NCI-H2171 treated with DMSO at 0.1 percent for 48 hours (cell line): Measurements from ENCODE around the gene CDKAL1.

Experiments
- DNase-seq: peaks from one replicate; lab custom pipeline; 2025; lab: John Stamatoyannopoulos, UW

Gene CDKAL1

DNA sequence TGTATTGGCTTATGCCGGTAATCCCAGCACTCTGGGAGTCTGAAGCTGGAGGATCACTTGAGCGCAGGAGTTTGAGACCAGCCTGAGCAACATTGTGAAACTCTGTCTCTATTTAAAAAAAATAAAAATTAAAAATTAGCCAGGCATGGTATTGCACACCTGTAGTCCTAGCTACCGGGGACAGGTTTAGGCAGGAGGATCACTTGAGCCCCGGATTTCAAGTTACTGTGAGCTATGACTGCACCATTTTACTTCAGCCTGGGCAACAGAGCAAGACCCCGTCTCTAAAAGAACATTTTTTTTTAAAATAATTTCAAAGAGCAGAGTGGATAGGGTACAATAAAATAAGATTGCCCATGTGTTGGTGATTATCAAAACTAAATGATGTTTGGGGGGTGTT is 576.4 kb downstream of the CDKAL1 start:
- DNase-seq, result no peak

DNA sequence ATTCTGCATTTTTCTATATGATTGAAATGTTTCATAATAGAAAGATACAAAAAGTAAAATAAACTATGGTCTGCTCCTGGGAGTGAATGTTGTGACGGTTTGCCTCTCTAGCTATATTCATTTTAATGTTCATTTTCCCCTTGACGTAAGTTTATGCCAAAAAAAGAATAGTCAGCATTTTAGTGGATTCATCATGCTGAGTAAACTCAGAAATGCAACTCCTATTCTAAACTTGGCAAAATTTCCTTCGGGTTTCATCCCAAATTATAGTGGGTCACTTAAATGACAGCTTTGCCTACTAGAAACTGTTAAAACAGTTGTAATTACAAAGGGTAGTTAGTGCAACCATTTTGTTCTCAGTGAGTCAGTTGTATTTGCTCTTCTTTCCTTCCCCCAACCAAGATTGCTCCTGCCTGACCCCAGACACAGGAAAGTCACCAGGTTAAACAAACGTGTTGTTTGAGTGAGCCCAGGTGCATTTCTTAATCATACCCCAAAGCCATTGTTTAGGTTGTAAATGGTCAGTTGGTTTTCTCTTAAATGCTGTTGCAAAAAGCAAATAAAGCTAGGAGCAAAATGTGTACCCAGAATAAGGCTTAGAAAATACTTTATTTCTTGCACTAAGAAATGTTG is 577.0 kb downstream of the CDKAL1 start:
- DNase-seq, result no peak

DNA sequence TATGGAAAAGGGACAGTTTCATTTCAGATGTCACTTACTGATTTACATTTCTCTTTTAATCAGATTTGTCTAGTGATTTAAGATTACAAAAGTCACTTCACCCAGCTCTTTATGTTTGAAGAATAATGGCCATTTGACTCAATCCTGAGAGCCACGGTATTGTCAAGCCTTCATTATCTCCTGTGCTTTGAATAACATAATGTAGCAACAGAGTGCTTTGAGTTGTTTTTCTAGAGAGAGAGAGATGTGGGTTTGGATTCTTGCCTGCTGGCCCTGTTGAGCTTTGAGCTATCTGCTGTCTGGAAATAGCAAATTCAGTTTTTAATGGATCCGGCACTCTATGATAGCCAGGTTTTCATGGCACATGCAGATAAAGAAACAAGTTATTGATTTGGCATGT is 580.9 kb downstream of the CDKAL1 start:
- DNase-seq, result no peak

DNA sequence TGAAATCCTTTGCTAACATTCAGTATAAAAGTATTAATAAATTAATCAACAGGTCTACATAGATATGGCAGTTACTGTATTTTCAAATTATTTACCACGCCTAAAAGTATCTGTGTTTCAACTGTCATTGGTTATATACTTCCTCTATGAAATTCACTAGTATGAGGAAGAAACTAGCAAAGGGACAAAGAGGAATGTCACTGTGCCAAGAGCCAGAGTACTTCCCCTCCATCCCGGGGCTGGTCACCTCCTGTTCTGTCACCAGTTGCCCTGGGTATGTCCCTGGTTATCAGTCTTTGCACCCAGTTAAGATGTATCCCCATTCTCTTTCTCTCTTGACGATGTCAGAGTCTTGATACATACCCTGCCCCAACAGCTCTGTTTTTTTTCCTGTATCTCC is 582.5 kb downstream of the CDKAL1 start:
- DNase-seq, result no peak

DNA sequence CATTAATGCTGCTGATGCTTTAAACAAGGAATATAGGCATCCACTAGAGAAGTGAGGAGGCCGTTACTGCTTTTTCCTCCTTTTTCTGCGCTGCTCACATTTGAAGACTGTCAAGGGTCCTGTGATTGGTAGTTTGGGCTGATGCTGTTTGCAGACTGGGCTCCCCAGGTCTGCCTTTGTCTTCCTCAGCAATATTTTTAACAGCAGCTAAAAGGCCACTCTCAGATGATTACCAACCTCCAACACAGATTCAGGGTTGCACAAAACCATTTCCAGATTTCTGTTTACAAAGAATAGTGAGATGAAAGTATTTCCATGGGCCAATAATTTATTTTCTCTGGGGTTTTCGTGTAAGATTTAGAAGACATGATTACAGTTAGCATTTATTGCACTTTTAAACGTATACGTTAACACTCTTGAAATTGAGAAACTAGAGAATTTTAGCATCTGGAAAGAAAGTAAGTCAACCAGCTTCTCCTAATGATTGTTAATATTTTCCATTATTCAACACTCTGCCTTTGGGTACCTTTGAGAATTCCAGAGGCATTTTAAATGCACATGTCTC is 584.0 kb downstream of the CDKAL1 start:
- no peak for DNase-seq

DNA sequence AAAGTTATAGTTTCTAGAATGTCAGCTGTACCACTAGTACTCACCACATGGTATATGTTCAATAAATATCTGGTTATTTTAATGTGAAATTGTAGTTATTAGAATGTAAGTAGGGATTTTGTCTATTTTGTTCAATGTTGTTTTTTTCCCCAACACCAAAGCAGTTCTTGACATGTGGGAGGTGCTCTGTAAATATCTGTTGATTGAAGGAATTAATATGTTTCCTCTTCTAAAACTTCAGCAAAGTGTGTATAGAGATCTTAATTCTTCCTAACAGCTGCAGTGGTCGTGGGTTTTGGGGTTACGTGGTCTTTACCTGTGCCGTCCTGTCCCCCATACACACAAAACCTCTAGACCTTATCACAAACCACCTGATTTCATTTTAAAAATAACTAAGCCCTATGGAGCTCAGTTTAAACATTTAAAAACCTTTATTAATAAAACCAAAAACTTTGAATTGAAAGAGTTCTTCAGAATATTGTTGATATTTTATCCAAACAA is 587.4 kb downstream of the CDKAL1 start:
- no peak for DNase-seq

DNA sequence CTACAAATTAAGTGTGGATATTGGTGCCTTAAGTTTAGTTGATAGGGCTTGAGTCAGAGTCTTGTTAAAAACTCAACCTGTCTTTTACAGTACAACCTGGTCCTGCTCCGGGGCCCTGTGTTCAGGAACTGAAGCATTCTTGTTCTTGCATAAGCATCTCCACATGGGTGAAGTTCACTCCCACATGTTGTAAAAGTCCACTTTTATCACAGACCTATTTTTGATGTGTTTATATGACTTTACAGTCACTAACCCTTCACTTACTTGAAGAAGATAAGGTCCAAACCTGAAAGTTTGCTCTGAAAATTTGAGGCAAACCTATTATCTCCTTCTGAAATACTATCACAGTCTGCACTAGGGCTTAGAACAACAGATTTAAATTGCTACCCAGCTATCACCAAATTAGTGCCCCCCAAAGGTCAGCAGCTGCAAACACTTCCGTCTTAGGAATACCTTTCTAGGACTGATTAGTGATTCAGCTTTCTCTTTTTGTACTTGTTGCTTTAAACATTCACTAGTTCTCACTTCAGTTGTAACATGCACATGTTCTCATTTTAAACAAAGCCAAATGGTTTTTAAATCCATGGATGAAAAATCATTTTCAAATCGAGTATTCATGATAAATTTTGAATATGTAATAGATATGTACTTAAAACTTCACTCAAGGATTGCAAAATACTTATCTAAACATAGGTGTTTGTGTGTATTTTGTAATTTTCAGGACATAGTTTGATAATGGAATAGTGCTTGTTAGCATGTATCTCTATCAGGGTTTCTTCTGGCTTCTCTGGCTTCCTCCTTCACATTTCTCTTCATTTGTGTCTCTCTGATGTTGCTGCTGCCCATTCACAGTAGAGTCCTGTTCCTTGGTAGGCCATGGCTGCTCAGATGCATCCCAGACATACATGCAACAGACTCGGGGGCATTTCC is 589.5 kb downstream of the CDKAL1 start:
- DNase-seq, result no peak

DNA sequence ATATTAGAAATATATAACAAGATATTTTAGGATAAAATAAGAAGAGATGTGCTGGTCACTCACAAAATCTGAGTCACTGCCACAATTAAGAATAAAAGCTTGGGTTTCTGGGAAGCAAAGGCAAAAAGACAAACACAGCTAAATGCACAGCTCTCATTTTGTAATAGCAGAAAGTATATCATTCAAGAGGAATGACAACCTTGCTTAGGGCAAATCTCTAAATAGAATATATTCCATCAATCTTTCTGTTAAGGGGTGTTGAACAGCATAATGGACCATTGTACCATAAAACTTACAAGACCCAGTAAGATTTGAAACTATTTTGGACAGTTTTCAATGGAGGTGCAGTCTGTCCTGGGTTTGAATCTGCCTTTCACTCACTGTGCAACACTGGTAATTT is 594.3 kb downstream of the CDKAL1 start:
- DNase-seq, result no peak

DNA sequence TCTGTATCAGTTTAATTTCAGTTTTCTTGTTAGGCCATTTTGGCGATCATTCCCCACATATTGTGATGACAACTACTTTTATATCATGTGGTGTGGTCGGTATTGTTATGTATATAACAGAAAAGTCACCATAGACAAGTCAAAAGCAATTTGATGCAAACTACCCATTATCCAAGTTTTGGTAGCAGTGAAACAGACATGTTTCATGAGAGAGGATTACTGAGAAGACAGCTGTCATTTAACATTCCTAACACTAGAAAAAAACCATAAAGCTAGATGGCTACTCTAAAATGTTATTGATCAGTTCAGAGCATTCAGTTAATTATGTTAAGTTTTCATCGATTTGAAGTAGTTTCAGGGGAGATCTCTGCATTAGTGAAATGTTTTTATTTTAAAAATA is 597.1 kb downstream of the CDKAL1 start:
- no peak for DNase-seq

DNA sequence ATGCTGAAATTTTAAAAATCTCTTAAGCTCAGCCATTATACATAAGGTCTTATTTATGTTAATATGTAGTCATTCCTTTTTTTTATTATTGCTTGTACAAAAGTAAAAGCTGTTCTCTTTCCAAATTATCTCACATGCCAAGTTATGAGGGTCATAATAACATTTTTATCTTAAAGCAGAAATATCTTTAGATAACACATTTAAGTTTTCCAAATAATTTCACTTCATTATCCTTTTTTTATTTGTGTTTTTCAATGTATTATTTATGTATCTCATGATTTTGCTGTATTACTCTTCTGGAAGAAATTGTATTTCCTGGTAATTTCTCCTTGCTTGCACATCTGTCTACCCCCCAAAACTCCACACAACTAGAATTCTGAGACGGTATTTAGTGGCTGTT is 598.2 kb downstream of the CDKAL1 start:
- no peak for DNase-seq

DNA sequence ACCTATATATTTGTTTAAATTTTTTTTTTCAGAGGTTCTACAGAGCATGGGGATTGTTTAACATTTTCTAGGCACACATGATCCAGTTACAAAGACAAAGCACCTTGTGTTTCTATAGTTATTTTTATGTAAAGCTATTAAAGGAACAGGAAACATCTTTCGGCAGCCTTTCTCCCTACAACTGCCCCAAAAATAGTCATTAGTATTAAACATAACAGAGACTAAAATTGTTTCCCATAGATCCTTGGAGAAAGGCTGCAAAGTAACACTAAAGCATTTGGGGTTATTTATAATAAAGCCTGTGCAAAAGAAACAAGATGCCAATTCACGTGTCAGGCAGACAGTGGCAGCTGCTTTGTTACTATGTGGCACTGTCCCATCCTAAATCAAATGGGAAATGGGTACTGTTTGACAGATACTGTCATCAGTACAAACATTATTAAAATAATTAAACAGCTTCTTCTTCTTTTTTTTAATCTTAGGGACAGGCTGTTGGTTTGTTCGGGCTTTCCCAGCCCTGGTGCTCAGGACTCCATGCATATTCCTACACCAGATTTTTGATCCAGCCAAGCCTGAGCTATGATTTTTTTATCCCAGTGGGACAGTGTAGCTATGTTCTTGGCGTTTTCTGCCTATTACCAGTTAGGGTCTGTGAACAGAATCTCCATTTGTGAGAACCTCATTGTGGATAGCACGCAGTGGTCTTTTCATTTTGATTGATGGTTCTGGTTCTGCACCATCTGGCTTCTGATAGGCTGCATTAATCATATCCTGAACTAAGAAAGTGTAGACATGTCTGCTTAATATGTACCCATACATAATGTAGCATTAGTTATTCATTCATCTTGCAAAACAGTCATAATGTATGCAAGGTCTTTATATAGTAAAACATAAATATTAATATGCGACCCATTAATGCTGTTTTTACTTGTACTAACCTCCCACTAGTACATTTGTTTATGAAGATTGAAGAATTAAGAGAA is 598.9 kb downstream of the CDKAL1 start:
- DNase-seq, result peak; percentile 70

DNA sequence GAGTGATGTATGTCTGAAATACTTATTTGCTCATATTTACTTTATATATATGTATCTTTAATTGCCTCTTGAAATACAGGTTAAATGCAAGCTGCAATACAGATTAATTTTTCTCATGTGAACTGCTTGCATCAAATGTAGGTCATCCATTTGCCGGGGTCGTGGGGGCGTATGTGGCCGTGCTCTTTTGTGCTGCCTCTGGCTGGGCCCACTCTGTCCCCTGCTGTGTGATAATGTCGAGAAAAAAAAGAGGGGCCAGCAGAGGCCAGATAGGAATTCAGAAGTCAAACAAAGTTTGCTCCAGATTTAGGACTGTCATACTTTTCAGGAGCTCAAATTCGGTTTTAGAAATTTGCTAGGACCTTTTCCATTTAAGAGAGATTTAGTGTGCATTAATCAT is 599.6 kb downstream of the CDKAL1 start:
- no peak for DNase-seq

DNA sequence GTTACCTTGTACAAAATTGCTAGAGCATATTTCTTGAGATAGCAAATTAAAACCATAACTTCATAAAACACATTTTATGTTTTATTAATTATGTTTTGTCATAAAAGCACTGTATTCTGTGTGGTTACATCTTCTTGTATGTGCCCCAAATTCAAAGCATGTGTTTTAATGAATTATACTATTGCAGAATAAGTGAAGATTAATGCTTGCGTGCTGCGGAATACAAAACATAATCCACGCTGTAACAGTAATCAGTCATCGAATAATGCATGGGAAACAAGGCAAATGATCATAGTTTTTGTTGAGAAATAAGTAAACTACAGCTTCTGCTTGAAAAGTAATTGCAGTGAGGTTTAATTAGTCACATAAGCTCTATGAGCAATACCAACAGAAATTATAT is 600.1 kb downstream of the CDKAL1 start:
- DNase-seq, result no peak

DNA sequence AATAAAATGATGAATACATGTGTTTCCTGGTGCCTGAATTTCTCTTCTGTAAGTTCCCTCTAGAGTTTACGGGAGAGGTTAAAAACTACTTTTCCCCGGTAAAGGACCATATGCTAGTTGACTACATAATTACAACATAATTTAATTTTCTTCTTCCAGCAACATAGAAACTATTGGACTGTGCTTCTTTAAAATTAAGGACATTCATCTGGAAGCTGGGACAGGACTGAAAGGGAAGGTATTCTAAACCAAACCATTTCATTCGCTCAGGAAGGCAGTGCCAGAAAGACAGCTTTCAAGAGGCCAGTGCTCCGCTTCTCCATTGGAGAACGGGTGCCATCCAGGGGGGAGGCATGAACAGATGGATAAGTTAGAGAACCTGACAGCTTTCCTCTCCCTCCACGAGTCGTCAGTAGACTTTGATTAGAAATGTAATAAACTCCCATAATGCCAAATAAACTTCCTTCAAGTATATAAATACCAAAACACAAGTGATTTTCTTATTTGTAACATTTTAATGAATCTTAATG is 601.3 kb downstream of the CDKAL1 start:
- peak; percentile 41 for DNase-seq

DNA sequence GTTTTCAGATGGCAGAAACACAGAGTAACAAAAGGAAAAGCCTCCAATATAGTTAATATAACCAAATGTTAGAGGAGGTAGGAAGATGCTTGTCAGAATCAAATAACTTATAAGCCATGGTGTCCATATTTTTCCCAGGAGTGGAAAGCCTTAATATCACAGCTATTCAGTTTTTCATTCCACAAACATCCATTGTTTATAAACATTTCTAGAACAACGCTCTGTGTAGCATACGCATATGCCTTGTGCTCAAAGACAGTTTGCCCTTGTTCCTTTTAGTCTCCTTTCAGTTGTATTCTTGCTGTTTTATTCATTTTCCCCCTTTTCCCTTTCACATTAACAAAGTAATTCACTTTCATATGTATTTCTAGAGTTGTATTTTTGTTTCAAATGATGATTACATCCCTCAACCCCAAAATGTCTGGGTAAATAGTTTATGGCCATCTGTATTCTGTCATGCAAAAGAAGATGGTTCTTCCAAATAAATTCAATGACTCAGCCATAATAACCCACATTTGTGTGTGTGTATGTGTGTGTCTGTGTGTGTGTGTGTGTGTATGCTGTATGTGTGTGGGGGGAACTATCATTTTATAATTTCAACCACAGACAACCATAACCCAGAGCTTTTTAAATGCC is 603.6 kb downstream of the CDKAL1 start:
- no peak for DNase-seq

DNA sequence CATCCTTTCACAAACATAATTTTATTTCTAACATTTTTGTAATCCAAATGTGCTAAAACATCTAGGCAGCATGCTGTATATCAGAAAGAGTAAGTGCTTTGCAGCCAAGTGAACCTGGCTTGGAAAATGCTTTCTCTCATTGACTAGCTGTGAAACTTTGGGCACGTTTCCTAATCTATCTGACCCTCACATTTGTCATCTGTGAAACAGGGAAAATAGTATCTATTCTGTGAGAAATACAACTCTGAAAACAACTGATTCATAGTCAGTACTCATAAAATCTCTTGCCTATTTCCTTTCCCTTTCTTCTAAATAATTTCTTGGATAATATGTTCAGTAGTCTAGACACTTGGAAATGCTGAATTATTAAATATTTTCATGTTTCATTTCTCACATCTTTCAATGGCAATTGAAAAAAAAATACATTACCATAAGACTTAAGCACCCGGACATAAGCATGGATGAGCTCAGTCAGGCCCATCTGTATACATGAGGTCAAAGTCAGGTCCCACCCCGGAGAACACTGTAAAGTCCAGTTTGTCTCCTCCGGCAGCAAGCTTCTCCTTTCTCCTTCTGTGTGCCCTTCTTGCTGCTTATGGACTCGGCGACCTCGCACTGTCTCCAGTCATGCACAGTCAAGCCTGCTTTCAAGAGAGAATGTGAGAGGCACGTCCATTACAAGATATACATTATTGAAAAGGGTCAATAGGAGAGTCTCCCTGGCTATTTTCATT is 604.2 kb downstream of the CDKAL1 start:
- no peak for DNase-seq

DNA sequence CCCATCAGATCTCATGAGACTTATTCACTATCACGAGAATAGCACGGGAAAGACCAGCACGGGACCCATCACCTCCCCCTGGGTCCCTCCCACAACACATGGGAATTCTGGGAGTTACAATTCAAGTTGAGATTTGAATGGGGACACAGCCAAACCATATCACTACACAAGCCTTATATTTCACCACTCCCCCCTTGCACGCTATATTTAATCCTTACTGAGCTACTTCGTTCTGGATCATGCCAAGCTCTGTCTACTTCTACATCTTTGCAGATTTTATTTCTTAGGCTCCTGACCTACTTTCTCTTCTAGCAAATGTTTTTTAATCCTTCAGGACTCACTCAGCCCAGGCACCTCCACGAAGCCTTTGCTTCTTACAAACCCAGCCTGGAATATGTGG is 606.7 kb downstream of the CDKAL1 start:
- DNase-seq, result no peak

DNA sequence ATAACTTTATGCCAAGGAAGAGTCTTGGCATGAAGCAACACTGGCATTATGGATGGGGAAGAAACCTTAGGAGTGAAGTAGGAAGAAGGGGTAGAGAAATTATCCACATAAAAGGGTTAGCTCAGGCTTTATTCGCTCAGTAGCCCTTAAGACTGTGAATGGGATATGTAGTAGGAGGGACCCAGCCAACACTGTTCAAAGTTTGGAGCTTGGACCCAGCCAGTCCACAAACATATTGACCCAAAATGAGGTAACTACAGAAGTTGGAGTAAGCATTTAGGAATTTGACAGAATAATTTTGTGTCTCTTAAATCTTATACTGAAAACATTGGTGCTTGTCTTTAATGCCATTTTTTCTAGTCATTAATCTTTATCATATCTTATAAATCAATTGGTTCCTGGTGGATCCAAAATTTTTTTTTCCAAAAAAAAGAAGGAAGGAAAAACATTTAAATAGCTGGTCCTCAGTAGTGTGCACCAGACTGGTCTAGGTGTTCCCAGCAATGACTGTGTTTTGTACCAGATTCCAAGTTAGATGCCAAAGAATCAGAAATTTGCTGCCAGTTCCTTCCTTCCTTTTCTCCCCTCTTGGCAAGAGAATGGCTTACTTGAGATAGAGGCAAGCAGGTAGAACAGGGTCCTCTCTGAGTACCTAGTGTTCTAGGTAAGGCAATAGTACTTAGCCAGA is 607.5 kb downstream of the CDKAL1 start:
- no peak for DNase-seq

DNA sequence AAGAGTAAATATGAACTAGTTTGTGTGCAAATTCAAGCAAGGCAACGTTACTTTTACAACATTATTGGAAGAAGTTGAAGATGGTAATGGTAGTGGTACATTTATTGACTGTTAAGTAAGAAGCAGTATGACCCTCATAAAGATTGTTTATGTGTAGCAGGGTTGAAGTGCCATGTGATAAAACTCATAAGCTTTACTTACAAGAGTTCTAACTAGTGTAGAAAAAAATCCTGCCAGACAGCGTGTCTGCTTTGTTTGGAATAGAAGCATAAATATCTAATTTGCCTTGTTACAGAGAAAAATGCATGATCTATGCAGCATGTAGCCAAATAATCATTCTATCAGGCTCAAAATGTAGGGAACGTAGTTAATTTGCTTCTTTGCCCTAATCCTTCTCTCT is 608.5 kb downstream of the CDKAL1 start:
- no peak for DNase-seq

DNA sequence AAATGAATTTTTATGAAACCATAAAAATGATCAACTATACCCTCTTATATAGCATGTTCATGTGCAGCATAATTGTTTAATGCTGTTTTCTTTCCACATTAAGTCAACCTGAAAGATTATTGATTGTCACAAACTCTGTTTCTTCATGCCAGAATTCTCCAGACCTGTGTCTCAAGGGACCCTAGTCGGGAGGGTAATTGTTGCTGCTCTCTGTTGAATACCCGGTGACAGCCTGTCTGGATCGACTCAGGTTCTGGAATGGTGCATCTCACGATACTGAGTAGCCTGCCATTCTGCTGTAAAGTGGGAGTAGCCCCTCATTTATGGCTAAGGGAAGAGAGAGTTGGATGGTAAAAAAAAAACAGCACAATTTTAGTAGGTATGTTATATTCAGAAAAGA is 609.4 kb downstream of the CDKAL1 start:
- DNase-seq, result peak; percentile 55
